HCT116 (cell line): Measurements from ENCODE around the gene TMEM191B. TPM values are rescaled to one million over a fixed set of nuclear protein-coding genes. Genes with fewer than 3 reads are reported as not detected.
"Not testable (repeated sequence)": the region's sequence is repeated elsewhere in the genome, so short reads cannot be mapped to it uniquely, and the experiment has no call there.

Experiments used
- ATAC-seq: fragments of 200-7000 bp; cut with Tn5 transposase; 2 replicates; pipeline ENCODE4 v1.9.1; 2020; ENCODE audit warnings: mild to moderate bottlenecking, moderate library complexity
- BruUV-seq: library from RNA; stranded (reverse); fragments of 400-500 nt; replicated peaks from 2 replicates; lab custom pipeline; 2021; lab: Mats Ljungman, UMichigan
- CTCF ChIA-PET: fragments of 300-600 bp; sonication (Branson Sonifier 250); formaldehyde crosslinking; loops from one replicate; lab custom pipeline; 2021; ENCODE audit warnings: antibody characterized with exemption; lab: Charles Lee
- POLR2A ChIA-PET: fragments of 300-600, 350-600 bp; sonication (Branson Sonifier 250); formaldehyde crosslinking; loops from one replicate; lab custom pipeline; 2021; ENCODE audit warnings: antibody characterized with exemption; lab: Charles Lee
- RAD21 ChIA-PET, 2 experiments: fragments of 300-600 bp; sonication (Branson Sonifier 250); formaldehyde crosslinking; loops; one replicate each; lab custom pipeline; 2023; ENCODE audit warnings: low total read pairs in 2 of 2; ENCODE audit not compliant: uncharacterized antibody in 2 of 2, unreplicated experiment in 2 of 2, low non-redundant PET in 1 of 2; lab: Charles Lee
- DNase-seq: peaks from one replicate; pipeline ENCODE4 v3.0.0-alpha.2; 2010; ENCODE audit warnings: low read depth, low spot score
- H2AFZ ChIP-seq: fragments of 200-600 bp; shearing (Covaris generic), sonication (generic); 2 replicates; pipeline ENCODE4 v1.6.1; 2017; ENCODE audit warnings: low read depth, mixed run types, mixed read lengths, antibody characterized with exemption, low read length; ENCODE audit not compliant: poor library complexity, severe bottlenecking
- H3K27ac ChIP-seq: 2 replicates; pipeline ENCODE4 v1.5.1; 2012; ENCODE audit warnings: low read depth, low read length
- H3K27me3 ChIP-seq: fragments of 200-600 bp; sonication (generic); 2 replicates; pipeline ENCODE4 v1.6.1; 2016; ENCODE audit warnings: mixed run types, low read length, mixed read lengths; ENCODE audit not compliant: insufficient read depth
- H3K36me3 ChIP-seq, 2 experiments: fragments of 200-500 bp in 1 of 2; fragments of 200-600 bp in 1 of 2; sonication (Bioruptor generic) in 1 of 2; sonication (generic) in 1 of 2; 2 replicates each; pipeline versions ENCODE4 v1.5.1 to v1.6.1; 2014 to 2016; ENCODE audit warnings: low read length in 2 of 2, inconsistent platforms in 1 of 2, mixed read lengths in 1 of 2, mixed run types in 1 of 2; ENCODE audit not compliant: insufficient read depth in 2 of 2, control insufficient read depth in 1 of 2
- H3K4me1 ChIP-seq, 2 experiments: fragments of 200-600 bp in 1 of 2; sonication (generic) in 1 of 2; 2 replicates each; pipeline versions ENCODE4 v1.5.1 to v1.6.1; 2012 to 2017; ENCODE audit warnings: low read length in 2 of 2, inconsistent platforms in 1 of 2, mild to moderate bottlenecking in 1 of 2, mixed read lengths in 1 of 2, mixed run types in 1 of 2, moderate library complexity in 1 of 2; ENCODE audit not compliant: insufficient read depth in 2 of 2, control insufficient read depth in 1 of 2
- H3K4me2 ChIP-seq: fragments of 200-600 bp; sonication (generic); 2 replicates; pipeline ENCODE4 v1.6.1; 2017; ENCODE audit warnings: mixed run types, low read length, mixed read lengths
- H3K4me3 ChIP-seq, 2 experiments: fragments of 200-600 bp in 1 of 2; sonication (generic) in 1 of 2; replicated peaks in 1 of 2; 2 replicates each; pipeline ENCODE4 v1.5.1; 2011 to 2016; ENCODE audit warnings: low read length in 2 of 2, control low read depth in 1 of 2, low read depth in 1 of 2, mild to moderate bottlenecking in 1 of 2, mixed read lengths in 1 of 2, mixed run types in 1 of 2
- H3K79me2 ChIP-seq: fragments of 200-600 bp; sonication (generic); 2 replicates; pipeline ENCODE4 v1.6.1; 2017; ENCODE audit warnings: mild to moderate bottlenecking, mixed run types, low read length, moderate library complexity, mixed read lengths; ENCODE audit not compliant: insufficient read depth
- H3K9ac ChIP-seq: fragments of 200-600 bp; sonication (generic); 2 replicates; pipeline ENCODE4 v1.6.1; 2016; ENCODE audit warnings: low read length, mixed read lengths
- H3K9me2 ChIP-seq: fragments of 200-600 bp; sonication (generic), shearing (Covaris generic); 2 replicates; pipeline ENCODE4 v1.6.1; 2017; ENCODE audit warnings: mixed run types, mild to moderate bottlenecking, moderate library complexity; ENCODE audit not compliant: insufficient read depth
- H3K9me3 ChIP-seq, 2 experiments: fragments of 200-500 bp in 1 of 2; fragments of 200-600 bp in 1 of 2; sonication (Bioruptor generic) in 1 of 2; sonication (generic) in 1 of 2; 2 replicates each; pipeline ENCODE4 v1.6.1; 2014 to 2017; ENCODE audit warnings: low read length in 2 of 2, mixed read lengths in 2 of 2, inconsistent platforms in 1 of 2, low read depth in 1 of 2, mild to moderate bottlenecking in 1 of 2, mixed run types in 1 of 2, moderate library complexity in 1 of 2; ENCODE audit not compliant: control insufficient read depth in 1 of 2, insufficient read depth in 1 of 2
- H4K20me1 ChIP-seq: fragments of 200-600 bp; sonication (generic), shearing (Covaris generic); 2 replicates; pipeline ENCODE4 v1.6.1; 2017; ENCODE audit warnings: mixed run types, mild to moderate bottlenecking, moderate library complexity; ENCODE audit not compliant: insufficient read depth
- intact Hi-C: fragments of 100-400 bp; cut with micrococcal nuclease; formaldehyde crosslinking; loops from 2 replicates; pipeline ENCODE4 v1.10.0; 2022
- total RNA-seq: library from RNA; stranded (reverse); gene quantifications from one replicate; pipeline ENCODE4 v1.2.1, GENCODE V29; 2021; ENCODE audit not compliant: unreplicated experiment

Gene TMEM191B
- total RNA-seq, 1 experiment from 2014 or later = 2.1 TPM

DNA sequence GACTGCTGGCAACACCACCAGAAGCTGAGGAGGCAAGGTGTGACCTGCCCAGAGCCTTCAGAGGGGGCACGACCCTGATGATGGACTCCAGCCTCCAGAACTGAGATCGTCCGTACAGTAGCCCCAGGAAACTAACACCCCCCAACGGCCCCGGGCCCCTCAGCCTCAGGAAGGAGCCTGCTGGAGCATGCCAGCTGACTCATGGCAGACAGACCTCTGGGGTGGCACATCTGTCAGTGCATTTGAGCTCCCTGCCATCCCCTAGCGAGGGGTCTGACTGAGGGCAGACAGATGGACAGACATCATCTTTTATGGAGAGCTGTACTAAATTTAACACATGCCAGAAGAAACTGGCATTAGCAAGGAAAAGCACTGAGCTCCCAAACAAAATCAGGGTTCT is 12.4 kb downstream of the TMEM191B start:
- H3K27me3 ChIP-seq, POLR2A ChIA-PET, H3K9me3 ChIP-seq, CTCF ChIA-PET, intact Hi-C loops, DNase-seq, H4K20me1 ChIP-seq, H3K27ac ChIP-seq, H3K9ac ChIP-seq, H3K4me2 ChIP-seq, H3K4me1 ChIP-seq, ATAC-seq, H3K9me2 ChIP-seq, H2AFZ ChIP-seq, H3K36me3 ChIP-seq, H3K4me3 ChIP-seq, BruUV-seq, RAD21 ChIA-PET, H3K79me2 ChIP-seq: not testable (repeated sequence)

GRCh38 chr22:18543400-18543799 is 15.8 kb downstream of the TMEM191B start:
- ATAC-seq, H3K27me3 ChIP-seq, CTCF ChIA-PET, H3K4me3 ChIP-seq, H4K20me1 ChIP-seq, H3K9me2 ChIP-seq, H3K4me1 ChIP-seq, RAD21 ChIA-PET, DNase-seq, H3K27ac ChIP-seq, H3K4me2 ChIP-seq, H3K9me3 ChIP-seq, H3K36me3 ChIP-seq, H3K9ac ChIP-seq, BruUV-seq, intact Hi-C loops, H3K79me2 ChIP-seq, H2AFZ ChIP-seq, POLR2A ChIA-PET: not testable (repeated sequence)

DNA sequence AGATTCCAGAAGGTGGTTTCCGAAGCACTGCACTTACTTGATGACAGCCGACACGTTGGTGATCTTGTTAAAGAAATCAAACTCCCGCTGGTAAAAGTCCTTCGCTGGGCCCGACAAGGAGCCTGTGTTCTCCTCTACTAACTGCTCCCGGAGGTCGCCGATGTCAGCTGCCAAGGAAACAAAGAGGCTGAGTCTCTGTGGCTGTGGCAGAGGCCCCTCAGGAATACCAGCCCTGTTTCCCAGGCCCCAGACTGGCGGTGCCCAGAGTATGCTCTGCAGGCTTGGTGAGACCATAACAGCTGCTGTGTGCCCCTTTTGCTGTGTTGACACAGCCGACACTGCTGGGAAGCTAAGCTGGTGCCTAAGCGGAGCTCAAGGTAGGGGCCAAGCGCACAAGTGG is 17.0 kb downstream of the TMEM191B start:
- CTCF ChIA-PET, H3K4me2 ChIP-seq, POLR2A ChIA-PET, H3K4me1 ChIP-seq, H2AFZ ChIP-seq, intact Hi-C loops, H3K9me3 ChIP-seq, H3K79me2 ChIP-seq, H3K36me3 ChIP-seq, DNase-seq, H3K9ac ChIP-seq, H3K9me2 ChIP-seq, H4K20me1 ChIP-seq, H3K4me3 ChIP-seq, BruUV-seq, H3K27ac ChIP-seq, ATAC-seq, RAD21 ChIA-PET, H3K27me3 ChIP-seq: not testable (repeated sequence)

GRCh38 chr22:18549458-18550179 is 22.0 kb downstream of the TMEM191B start:
- intact Hi-C loops, RAD21 ChIA-PET, H3K27me3 ChIP-seq, H4K20me1 ChIP-seq, H3K9ac ChIP-seq, H3K4me3 ChIP-seq, H3K27ac ChIP-seq, BruUV-seq, CTCF ChIA-PET, DNase-seq, ATAC-seq, H3K36me3 ChIP-seq, H2AFZ ChIP-seq, POLR2A ChIA-PET, H3K4me2 ChIP-seq, H3K4me1 ChIP-seq, H3K9me2 ChIP-seq, H3K9me3 ChIP-seq, H3K79me2 ChIP-seq: not testable (repeated sequence)
